Stimulated activated CD4-positive, alpha-beta T cell treated with anti-CD3 and anti-CD28 coated beads, Interleukin-1b, Interleukin-23, amount 100 ng/mL, for 48 hours (primary cell): ENCODE data around the gene BASP1.

Experiments
- DNase-seq: peaks from one replicate; pipeline ENCODE4 v3.0.0-alpha.2; 2020

BASP1 gene

GRCh38 chr5:17192191-17192590 is 25.2 kb upstream of the BASP1 start:
- DNase-seq, result no peak

GRCh38 chr5:17196024-17196423 is 21.4 kb upstream of the BASP1 start:
- no peak for DNase-seq

- DNase-seq, result no peak
These were observed 20.7 kb upstream of the BASP1 start for GRCh38 chr5:17196697-17197096.

- no peak for DNase-seq
These were observed 13.9 kb upstream of the BASP1 start for GRCh38 chr5:17203329-17204132.

GRCh38 chr5:17204133-17204489 is 13.3 kb upstream of the BASP1 start:
- DNase-seq, result no peak

- DNase-seq, result no peak
These were observed 11.4 kb upstream of the BASP1 start for GRCh38 chr5:17206021-17206420.

- no peak for DNase-seq
These were observed 5.2 kb upstream of the BASP1 start for GRCh38 chr5:17212191-17212590.

GRCh38 chr5:17212996-17213395 is 4.4 kb upstream of the BASP1 start:
- DNase-seq, result no peak

GRCh38 chr5:17213938-17214337 is 3.5 kb upstream of the BASP1 start:
- DNase-seq, result no peak

GRCh38 chr5:17214893-17215292 is 2.5 kb upstream of the BASP1 start:
- no peak for DNase-seq

- DNase-seq, result no peak
These were observed 2.1 kb upstream of the BASP1 start for GRCh38 chr5:17215361-17215760.

- DNase-seq, result peak; percentile 58
These were observed 1.1 kb upstream of the BASP1 start for GRCh38 chr5:17216176-17216973.

- DNase-seq, result no peak
These were observed 398 bp upstream of the BASP1 start for GRCh38 chr5:17216974-17217492.

GRCh38 chr5:17218353-17219005 is 1.0 kb downstream of the BASP1 start:
- DNase-seq, result no peak

- DNase-seq, result no peak
These were observed 1.6 kb downstream of the BASP1 start for GRCh38 chr5:17219006-17219422.

- DNase-seq, result no peak
These were observed 2.0 kb downstream of the BASP1 start for GRCh38 chr5:17219469-17219868.

GRCh38 chr5:17219992-17220391 is 2.6 kb downstream of the BASP1 start:
- no peak for DNase-seq

- no peak for DNase-seq
These were observed 3.0 kb downstream of the BASP1 start for GRCh38 chr5:17220469-17220868.

- no peak for DNase-seq
These were observed 4.6 kb downstream of the BASP1 start for GRCh38 chr5:17221843-17222636.

GRCh38 chr5:17222664-17223063 is 5.2 kb downstream of the BASP1 start:
- no peak for DNase-seq

- no peak for DNase-seq
These were observed 6.1 kb downstream of the BASP1 start for GRCh38 chr5:17223367-17224185.
